Measurements from ENCODE around the gene PSTPIP1.

PSTPIP1 gene

GRCh38 chr15:77030048-77030927 lies 35.4 kb downstream of the PSTPIP1 start:
- no peak for DNase-seq (ENCODE audit: low read depth)

GRCh38 chr15:77030928-77031375 lies 36.0 kb downstream of the PSTPIP1 start:
- no peak for DNase-seq (ENCODE audit: low read depth)

DNA sequence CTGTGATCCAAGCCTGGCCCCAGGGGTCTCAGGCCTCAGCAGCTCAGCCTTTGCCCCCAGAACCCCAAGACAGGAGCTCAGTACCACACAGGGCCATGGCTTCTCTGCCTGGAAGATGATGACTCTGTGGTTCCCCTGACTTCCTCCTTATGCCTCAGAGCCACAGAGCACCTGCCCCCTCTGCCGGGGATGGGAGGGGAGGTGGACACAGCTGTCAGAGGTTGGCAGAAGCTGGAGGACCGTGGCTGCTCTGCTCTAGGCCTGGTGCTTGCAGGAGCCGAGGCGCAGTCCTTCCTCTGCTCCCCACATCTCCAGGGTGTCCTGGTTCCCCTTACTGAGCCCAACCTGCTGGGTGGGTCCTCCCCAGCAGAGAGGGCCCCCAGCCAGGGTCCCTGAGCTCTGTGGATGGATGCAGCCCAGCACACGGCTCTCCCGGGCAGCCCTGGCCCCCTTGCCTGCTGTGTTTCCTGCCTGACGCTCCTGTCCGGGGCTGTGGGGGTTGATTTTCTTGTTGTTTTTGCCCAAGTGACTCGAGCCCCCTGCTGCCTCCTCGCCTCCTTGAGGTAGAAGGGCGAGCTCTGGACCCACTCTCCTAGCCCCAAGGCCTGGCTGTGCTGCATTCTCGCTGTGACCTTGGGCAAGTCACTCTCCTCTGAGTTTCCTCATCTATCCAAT lies 36.6 kb downstream of the PSTPIP1 start:
- DNase-seq (ENCODE audit: low read depth), result no peak

GRCh38 chr15:77032052-77032646 lies 37.2 kb downstream of the PSTPIP1 start:
- no peak for DNase-seq (ENCODE audit: low read depth)

DNA sequence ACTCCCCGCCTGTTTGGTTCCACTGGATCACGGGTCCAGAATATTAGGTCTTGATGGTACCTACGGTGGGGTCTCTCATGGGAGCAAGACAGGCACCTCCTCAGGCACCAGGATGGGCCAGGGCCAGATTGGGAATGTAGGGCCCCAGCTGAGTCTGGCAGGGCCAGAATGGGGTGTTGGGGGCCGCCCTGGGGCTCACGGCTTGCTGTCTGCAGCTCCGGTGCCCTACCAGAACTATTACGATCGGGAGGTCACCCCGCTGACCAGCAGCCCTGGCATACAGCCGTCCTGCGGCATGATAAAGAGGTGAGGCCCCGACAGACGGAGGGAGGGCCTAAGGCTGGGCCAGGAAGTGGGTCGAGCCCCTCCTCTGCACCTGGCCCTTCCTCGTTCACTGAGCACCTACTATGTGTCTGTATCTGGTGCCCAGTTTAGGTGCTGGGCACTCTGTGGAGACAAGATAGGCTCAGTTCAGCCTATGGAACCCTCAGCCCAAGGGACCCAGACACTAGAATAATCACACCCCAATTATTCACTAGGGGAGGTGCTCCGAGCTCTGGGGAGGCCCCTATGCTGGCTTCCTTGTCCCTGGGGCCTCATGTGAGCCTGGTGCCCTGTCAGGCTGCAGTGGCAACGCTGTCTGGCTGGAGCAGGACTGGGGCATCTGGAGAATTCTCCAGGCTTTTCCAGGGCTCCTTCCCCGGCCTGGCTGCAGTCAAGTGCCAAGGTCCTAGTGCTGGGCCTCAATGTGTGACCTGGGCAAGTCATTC lies 37.9 kb downstream of the PSTPIP1 start:
- DNase-seq (ENCODE audit: low read depth), result no peak

GRCh38 chr15:77033417-77033728 lies 38.4 kb downstream of the PSTPIP1 start:
- no peak for DNase-seq (ENCODE audit: low read depth)

DNA sequence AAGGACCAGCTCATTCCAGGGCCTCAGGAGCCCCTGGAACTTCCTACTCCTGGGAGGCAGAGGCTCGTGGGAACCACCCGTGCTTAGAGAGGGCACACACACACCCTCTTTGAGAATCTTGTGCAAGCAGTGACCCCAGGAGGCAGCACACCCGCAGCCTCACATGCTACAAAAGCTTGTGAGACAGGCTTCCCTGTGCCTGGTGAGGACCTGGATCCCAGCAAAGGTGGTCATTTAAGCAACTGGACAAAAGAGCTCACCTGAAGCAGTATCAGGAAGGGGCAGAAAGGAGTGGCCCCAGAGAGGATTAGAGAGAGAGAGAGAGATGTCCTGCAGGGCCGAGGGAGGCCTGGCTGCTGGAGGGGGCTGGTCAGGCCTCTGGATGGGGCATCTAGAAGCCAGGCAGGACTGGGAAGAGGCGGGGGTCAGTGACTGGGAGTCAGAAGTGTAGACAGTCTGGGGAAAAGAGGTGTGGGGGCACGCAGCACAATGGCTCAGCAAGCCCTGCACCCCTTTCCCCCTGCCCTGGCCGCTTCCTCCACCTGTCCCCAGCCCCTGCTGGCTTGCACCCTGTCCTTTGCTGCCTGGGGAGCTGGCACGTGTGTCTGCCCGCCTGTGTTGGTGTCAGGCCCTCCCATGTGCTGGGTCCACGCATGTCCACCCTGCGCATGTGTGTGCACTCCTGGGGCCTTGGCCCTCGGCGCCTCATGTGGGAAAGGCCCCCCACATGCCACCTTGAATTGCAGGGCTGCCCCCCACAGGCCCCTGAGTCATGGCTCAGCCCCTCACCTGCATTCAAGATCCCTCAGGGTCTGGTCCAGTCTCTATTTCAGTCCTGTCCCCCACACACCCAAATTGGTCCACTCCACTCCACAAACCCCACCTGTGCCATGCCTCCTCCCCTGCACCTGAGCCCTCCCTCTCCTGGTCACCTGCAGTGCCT lies 39.1 kb downstream of the PSTPIP1 start:
- DNase-seq (ENCODE audit: low read depth), result no peak

DNA sequence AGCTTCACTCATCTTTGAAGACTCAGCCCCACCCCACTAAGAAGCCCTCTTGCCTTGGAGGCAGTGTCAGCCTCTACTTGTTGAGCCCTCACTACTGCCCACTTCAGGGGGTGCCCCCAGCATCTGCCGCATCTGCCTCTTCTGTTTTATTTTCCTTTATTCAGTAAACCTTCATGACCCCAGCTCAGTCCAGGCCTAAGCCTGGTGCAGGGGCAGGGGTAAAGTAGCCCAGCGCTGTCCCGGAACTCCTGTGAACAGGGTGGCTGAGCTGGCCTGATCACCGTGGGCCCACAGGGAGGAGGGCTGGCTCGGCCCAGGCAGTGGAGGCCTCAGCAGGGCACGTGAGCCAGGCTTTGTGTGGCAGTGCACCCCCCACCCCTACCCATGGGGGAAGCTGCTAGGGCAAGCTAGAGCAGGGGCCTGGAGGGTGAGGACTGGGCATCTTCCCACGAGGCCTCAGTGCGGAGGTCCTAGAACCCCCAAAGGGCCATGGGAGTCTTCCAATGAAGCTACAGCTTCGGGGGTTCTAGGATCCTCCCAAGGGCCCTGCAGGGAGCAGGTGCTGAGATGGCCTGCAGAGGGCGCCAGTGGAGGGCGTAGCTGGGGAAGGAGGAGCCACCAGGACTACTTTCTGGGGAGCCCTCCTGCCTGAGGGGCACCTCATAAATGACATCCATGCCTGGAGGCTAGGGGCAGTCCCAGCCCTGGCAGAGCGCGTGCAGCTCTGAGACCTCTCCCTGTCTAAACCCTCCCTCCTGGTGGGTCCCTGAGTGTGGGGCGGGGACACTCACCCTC lies 40.0 kb downstream of the PSTPIP1 start:
- no peak for DNase-seq (ENCODE audit: low read depth)

DNA sequence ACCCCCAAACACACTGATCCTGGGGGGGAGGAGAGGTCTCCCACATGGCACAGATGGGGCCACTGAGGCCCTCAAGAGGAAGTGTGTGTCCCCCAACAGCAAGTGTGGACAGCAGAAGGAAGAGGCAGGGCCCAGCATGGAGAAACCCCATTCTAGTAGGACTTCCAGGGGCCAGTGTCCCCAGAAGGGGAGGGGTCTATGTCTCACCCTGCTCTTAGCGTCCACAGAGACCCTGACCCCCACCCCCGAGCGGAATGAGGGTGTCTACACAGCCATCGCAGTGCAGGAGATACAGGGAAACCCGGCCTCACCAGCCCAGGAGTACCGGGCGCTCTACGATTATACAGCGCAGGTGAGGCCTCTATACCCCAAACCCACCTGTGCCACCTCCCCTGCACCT lies 40.7 kb downstream of the PSTPIP1 start:
- DNase-seq (ENCODE audit: low read depth), result no peak

DNA sequence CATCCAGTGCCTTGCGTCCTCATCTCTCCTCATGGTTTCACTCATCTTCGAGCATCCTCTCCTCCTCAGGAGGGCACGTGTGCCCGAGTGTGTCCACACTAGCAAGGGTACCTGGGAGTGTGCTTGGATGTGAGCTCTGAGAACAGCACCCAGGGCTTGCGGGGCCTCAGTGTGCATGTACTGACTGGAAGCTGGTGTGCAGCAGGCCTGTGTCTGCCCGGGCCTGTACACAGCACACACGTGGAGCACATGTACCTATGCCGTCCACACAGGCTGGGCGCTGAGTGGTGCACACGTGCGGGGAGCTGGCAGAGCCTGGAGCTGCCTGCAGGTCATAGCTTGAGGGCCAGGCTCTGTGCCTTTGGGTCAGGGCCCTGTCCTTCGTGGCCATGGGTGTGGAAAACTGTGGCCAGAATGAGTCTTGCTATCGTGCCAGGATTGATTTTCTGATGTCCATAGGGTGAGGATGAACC lies 41.1 kb downstream of the PSTPIP1 start:
- no peak for DNase-seq (ENCODE audit: low read depth)

- no peak for DNase-seq (ENCODE audit: low read depth)
Measured at GRCh38 chr15:77036537-77037387, 41.8 kb downstream of the PSTPIP1 start.

DNA sequence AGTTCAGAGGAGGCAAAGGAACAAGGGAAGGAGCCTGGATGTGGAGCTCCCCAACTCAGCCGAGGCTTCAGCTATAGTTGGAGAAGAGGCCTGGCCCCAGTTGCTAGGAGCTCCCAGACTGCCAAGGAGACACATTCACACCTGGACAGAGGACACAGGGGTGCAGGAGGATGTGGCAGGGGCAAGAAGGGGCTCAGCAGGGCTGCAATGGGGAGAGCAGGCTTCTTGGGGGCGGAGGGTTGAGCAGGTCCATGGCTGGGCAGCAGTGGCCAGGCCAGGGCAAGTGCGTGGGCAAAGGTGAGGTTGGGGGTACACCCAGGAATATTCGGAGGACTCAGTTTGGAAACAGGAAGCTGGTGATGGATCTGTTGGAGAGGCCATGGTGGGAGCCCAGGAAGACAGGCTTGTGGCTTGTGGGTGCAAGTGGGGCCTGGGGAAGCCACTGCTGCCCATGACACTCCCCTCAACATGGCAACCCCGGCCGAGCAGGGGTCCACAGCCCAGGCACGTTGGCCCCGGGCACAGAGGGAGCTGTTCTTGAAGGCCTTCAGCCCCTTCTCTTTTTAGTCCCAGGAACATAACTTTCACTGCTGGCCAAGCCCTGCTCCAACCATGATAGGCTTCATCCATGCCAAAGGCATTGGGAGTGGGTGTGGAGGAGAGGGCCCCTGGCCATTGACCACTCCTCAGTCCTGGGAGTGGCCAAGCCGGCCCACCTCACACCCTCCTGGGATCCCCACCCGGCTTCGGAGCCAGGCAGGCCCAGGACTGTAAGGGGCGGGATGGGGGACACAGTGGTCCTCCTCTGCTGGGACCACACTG lies 42.7 kb downstream of the PSTPIP1 start:
- no peak for DNase-seq (ENCODE audit: low read depth)

DNA sequence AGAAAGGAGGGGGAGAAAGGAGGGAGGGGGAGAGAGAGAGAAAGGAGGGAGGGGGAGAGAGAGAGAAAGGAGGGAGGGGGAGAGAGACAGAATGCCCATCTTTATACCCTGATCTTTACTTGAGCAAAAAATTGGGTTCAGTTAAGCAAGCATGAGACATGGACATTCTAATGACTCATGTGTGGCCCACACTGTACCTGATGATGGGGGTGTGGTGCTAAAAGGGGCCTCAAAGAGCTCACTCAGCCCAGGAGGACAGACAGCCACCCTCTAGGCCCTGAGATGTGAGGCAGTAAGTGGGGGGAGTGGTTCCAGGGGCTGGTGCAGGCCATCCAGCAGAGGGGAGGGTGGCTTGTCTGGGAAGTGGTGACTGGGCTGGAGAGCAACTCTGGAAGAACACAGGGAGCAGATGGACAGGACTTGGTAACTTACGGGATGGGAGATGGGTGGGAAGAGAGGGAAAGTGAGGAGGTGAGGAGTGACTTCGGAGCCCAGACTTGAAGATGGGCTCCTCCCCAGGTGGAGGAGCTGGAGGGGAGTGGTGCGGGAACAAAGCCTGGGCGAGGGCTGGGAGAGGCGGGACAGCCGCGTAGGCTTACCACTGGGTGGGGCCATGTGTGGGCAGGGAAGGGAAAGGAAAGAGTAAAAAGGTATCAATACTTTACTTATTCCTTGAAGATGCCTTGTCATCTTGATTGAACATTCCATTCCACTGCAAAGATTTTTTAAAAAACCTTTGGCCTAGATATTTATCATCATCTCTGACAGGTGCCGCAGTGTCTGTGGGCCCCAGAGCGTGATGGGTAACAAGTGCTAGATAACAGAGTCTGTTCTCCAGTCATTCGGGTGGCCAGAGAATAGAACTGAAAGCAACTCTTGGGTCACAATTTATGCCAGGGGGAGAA lies 43.6 kb downstream of the PSTPIP1 start:
- no peak for DNase-seq (ENCODE audit: low read depth)

GRCh38 chr15:77039217-77039533 lies 44.2 kb downstream of the PSTPIP1 start:
- DNase-seq (ENCODE audit: low read depth), result no peak

- no peak for DNase-seq (ENCODE audit: low read depth)
Measured at GRCh38 chr15:77039848-77040247, 44.9 kb downstream of the PSTPIP1 start.

DNA sequence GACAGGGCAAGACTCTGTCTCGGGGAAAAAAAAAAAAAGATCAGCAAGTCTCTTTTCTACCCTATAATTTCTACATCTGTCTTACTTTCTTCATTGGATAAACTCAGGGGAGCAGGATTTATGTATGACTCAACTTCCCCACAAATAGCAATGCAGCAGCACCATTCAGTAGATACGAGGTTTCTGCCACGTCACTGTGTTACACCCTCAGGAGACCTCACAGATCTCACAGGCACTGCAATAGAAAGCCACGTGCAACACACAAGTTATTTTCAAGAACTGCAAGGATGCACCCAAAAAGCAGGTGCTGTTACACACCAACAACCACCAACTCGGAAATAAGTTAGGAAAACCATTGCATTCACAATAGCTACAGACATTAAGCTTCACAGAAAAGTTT lies 45.7 kb downstream of the PSTPIP1 start:
- no peak for DNase-seq (ENCODE audit: low read depth)

DNA sequence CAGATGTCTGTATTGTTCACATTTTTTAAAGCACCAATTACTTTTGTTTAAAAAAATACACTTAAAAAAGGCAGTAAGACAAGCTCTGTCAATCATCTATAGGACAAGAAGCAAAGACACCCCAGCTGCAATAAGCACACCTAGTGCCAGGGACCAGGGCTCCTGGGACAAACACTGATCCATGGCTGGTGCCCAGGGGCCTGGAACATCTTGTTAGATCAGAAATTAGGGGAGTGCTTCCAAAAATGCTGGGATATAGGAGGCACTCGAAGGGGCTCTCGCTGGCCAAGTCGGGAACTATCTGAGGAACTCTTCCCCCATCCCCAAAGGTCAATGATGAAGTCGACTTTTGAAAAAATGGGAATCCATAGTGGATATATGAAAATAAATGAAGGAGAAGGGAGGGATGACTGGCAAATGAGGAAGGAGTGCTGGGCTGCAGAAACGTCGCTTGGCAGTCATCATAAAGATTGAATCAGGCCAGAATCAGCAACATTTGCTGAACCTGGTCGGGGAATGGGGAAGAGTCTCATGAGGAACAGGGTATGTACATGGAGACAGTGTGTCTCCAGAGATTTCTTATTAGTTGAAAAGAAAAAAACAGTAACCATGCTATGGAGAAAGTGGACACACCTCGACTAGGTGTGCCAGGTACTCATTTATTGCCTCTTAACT lies 47.5 kb downstream of the PSTPIP1 start:
- DNase-seq (ENCODE audit: low read depth), result no peak
